AG08395 (cell line): ENCODE measurements around the gene NPR2.
A peak's percentile ranks its signal among the peaks of the same experiment; 100 is the strongest.

Source experiments
- DNase-seq: peaks from one replicate; pipeline ENCODE4 v3.0.0; 2012; ENCODE audit warnings: mixed read lengths, low spot score

NPR2 gene

GRCh38 chr9:35791297-35791921, at the start of gene NPR2:
Gene NPR2, plus strand, starts transcription at chr9:35791591. Its CDS starts 818 bp downstream, at chr9:35792409.
- peak; percentile 62 for DNase-seq

GRCh38 chr9:35741740-35742139, 49.7 kb upstream of the NPR2 start:
- no peak for DNase-seq

- no peak for DNase-seq
Measured at GRCh38 chr9:35743452-35743851, 47.9 kb upstream of the NPR2 start.

- no peak for DNase-seq
Measured at GRCh38 chr9:35743880-35744518, 47.4 kb upstream of the NPR2 start.

GRCh38 chr9:35745569-35745968, 45.8 kb upstream of the NPR2 start:
- DNase-seq = no peak

- no peak for DNase-seq
Measured at GRCh38 chr9:35746583-35746982, 44.8 kb upstream of the NPR2 start.

- no peak for DNase-seq
Measured at GRCh38 chr9:35748242-35748857, 43.0 kb upstream of the NPR2 start.

- peak; percentile 79 for DNase-seq
Measured at GRCh38 chr9:35748858-35749514, 42.4 kb upstream of the NPR2 start, which contains the start of the genes GBA2 and RGP1. Gene GBA2, minus strand, starts transcription at chr9:35749228. Its CDS starts 524 bp downstream, at chr9:35748704. Gene RGP1, plus strand, starts transcription at chr9:35749287. Its CDS starts 469 bp downstream, at chr9:35749756.

GRCh38 chr9:35749515-35750255, 41.7 kb upstream of the NPR2 start:
- DNase-seq = no peak

GRCh38 chr9:35750256-35750531, 41.2 kb upstream of the NPR2 start:
- DNase-seq = no peak

- DNase-seq = no peak
Measured at GRCh38 chr9:35753466-35753865, 37.9 kb upstream of the NPR2 start.

- DNase-seq = no peak
Measured at GRCh38 chr9:35754264-35754663, 37.1 kb upstream of the NPR2 start, which contains the start of gene MSMP. Gene MSMP, minus strand, starts transcription at chr9:35754276. Its CDS starts 147 bp downstream, at chr9:35754129.

- no peak for DNase-seq
Measured at GRCh38 chr9:35755071-35755470, 36.3 kb upstream of the NPR2 start.

GRCh38 chr9:35756275-35757225, 34.8 kb upstream of the NPR2 start:
- no peak for DNase-seq

- DNase-seq = no peak
Measured at GRCh38 chr9:35757226-35757891, 34.0 kb upstream of the NPR2 start.

GRCh38 chr9:35757892-35758275, 33.5 kb upstream of the NPR2 start:
- DNase-seq = no peak

GRCh38 chr9:35758475-35759050, 32.8 kb upstream of the NPR2 start:
- DNase-seq = no peak

GRCh38 chr9:35759795-35760194, 31.6 kb upstream of the NPR2 start:
- DNase-seq = no peak

GRCh38 chr9:35760651-35761050, 30.7 kb upstream of the NPR2 start:
- DNase-seq = no peak

GRCh38 chr9:35763181-35763580, 28.2 kb upstream of the NPR2 start:
- DNase-seq = no peak
